ENCODE results near the gene DNAAF3.

DNA sequence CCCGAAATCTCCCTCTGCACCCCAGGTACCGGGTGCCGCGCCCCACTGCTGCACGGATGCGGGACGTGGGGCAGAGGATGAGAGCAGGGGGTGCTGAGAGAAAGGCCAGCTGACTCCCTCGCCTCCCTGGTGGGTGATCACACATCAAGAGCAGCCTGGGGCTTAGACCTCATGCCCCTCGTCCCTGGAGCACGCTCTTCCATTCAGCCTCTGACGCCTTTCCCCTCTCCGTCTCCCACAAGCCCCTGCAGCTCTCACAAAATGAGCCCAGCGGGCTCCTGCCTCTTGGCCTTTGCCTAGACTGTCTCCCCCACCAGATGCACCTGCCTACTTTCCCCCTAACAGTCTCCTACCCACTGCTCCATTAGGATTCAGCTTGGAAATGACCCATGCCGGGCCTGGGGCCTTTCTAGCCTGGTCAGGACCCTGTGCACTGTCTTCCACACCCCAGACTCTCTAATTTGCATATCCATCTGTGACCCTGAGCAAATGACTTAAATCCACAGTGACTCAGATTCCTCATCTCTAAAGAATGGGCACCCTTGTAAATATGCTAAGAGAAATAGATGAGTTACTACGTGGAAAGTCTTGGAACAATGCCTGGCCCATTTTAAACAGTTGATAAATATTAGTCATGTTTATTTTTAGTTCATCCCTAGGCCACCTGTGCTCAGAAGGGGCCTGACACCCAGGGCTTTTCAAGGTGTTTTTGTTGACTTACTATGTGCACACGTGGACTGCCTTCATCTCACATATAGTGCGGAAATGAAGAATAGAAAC, 43.5 kb upstream of the DNAAF3 start:
- no peak for TF ChIP-seq POLR2A (IDR thresholded peaks at IDR 0.05; ENCODE audit: low read length)
- no peak for TF ChIP-seq GATA1 (IDR thresholded peaks at IDR 0.05; ENCODE audit: low read depth, low read length)

Measured in erythroblast (primary cell).